Parathyroid adenoma (tissue), 2 donors: Measurements from ENCODE around the gene TANC1.

Experiments
- H2AFZ ChIP-seq: fragments of 300-600 bp; sonication (generic); one replicate; pipeline ENCODE4 v1.7.0; 2017; ENCODE audit warnings: antibody characterized with exemption, mild to moderate bottlenecking
- H3K27ac ChIP-seq: fragments of 300-600 bp; sonication (generic); one replicate; pipeline ENCODE4 v1.7.0; 2017
- H3K27me3 ChIP-seq: fragments of 300-600 bp; sonication (generic); one replicate; pipeline ENCODE4 v1.7.0; 2017; ENCODE audit warnings: low read length; ENCODE audit not compliant: control insufficient read depth, insufficient read depth
- H3K36me3 ChIP-seq: fragments of 300-600 bp; sonication (generic); one replicate; pipeline ENCODE4 v1.7.0; 2017; ENCODE audit warnings: low read length; ENCODE audit not compliant: control insufficient read depth, insufficient read depth
- H3K4me1 ChIP-seq: fragments of 300-600 bp; sonication (generic); one replicate; pipeline ENCODE4 v1.7.0; 2017; ENCODE audit warnings: control low read depth
- H3K4me2 ChIP-seq: fragments of 300-600 bp; sonication (generic); one replicate; pipeline ENCODE4 v1.7.0; 2017; ENCODE audit warnings: low read length
- H3K4me3 ChIP-seq: fragments of 300-600 bp; sonication (generic); one replicate; pipeline ENCODE4 v1.7.0; 2017; ENCODE audit warnings: low read depth, low read length
- H3K79me2 ChIP-seq: fragments of 300-600 bp; sonication (generic); one replicate; pipeline ENCODE4 v1.7.0; 2017; ENCODE audit warnings: control low read depth
- H3K9ac ChIP-seq: fragments of 300-600 bp; sonication (generic); one replicate; pipeline ENCODE4 v1.7.0; 2017; ENCODE audit warnings: mild to moderate bottlenecking
- H3K9me3 ChIP-seq: fragments of 300-600 bp; sonication (generic); one replicate; pipeline ENCODE4 v1.7.0; 2017; ENCODE audit warnings: low read length; ENCODE audit not compliant: control insufficient read depth
- TF ChIP-seq, protein P1 (sequence below): fragments of 300-600 bp; sonication (generic); IDR thresholded peaks from one replicate; pipeline ENCODE4 v1.7.0; 2017; ENCODE audit warnings: antibody characterized with exemption, mild to moderate bottlenecking
- donor health status: primary hyperparathyroidism.

TANC1 gene

DNA sequence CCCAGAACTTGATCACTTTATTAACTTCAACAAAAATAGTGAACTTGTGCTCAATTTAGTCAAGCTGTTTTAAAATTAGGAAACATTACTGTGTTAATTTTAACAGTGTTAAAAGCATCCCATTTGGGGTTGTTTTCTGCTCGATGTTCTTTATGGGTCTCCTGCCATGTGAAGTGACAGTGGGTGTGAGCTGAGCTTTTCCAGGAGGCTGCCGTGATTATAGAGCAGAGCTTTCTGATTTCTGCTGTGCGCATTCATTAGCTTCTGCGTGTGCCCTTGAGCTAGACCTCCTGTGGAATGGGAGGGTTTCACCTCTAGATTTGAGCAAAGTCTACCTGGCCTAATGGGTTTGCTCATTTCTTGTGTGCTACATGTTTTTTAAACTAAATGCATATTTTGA is 196.6 kb downstream of the TANC1 start:
- Histone ChIP-seq H3K79me2 (no peaks in the 10 kb centered on the region), H3K9ac (no peak overlapping the region), H2AFZ (no peak overlapping the region), H3K4me3 (no peak overlapping the region), H3K36me3 (no peaks in the 10 kb centered on the region), H3K27ac (no peak overlapping the region), H3K9me3 (no peaks in the 10 kb centered on the region), H3K4me2 (no peak overlapping the region), H3K4me1 (no peaks in the 10 kb centered on the region), H3K27me3 (no peaks in the 10 kb centered on the region)
- TF ChIP-seq, protein P1, sequence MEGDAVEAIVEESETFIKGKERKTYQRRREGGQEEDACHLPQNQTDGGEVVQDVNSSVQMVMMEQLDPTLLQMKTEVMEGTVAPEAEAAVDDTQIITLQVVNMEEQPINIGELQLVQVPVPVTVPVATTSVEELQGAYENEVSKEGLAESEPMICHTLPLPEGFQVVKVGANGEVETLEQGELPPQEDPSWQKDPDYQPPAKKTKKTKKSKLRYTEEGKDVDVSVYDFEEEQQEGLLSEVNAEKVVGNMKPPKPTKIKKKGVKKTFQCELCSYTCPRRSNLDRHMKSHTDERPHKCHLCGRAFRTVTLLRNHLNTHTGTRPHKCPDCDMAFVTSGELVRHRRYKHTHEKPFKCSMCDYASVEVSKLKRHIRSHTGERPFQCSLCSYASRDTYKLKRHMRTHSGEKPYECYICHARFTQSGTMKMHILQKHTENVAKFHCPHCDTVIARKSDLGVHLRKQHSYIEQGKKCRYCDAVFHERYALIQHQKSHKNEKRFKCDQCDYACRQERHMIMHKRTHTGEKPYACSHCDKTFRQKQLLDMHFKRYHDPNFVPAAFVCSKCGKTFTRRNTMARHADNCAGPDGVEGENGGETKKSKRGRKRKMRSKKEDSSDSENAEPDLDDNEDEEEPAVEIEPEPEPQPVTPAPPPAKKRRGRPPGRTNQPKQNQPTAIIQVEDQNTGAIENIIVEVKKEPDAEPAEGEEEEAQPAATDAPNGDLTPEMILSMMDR = no peak

DNA sequence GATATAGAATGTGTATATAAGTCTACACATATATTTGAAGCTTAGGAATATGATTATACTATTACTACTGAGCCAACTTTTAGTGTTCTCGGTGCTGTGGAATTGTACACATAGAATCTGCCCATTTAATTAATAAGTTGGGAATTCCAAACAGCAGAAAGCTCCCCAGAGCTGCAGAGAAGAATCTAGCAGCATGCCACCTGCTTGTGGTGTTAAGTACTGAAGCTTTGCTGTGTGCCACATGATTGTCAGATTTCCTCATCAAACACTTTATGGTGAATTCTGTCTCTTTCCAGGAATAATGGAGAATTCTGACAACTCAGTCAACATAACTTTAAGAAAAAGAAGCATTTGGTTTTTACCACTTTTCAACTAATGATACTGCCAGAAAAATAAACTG is 200.3 kb downstream of the TANC1 start:
- Histone ChIP-seq H3K79me2 (no peaks in the 10 kb centered on the region), H2AFZ (no peak overlapping the region), H3K4me2 (no peak overlapping the region), H3K4me1 (no peaks in the 10 kb centered on the region), H3K27ac (no peak overlapping the region), H3K9ac (no peak overlapping the region), H3K36me3 (no peaks in the 10 kb centered on the region), H3K27me3 (no peaks in the 10 kb centered on the region), H3K4me3 (no peak overlapping the region), H3K9me3 (no peaks in the 10 kb centered on the region)
- TF ChIP-seq, protein P1 = no peak

DNA sequence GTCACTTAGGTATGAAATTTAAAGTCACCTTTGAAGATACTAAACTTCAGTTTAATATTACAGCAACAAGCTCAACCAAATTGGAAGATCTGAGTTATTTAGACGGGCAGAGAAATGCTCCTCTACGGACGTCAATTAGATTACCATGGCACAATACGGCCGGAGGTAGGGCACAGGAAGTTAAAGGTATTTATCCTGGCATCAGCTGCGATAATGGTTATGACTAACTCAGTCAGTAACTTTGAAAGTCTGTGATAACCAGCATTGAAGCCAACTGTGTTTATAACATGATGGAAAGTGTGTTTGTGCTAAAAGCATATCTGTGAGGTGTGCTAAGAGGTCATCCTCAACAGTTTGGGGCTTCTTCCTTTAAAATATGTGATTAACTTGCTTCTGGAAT is 200.7 kb downstream of the TANC1 start:
- no peaks in the 10 kb centered on the region for H3K4me1 ChIP-seq
- no peaks in the 10 kb centered on the region for H3K27me3 ChIP-seq
- TF ChIP-seq, protein P1 = no peak
- H3K9me3 ChIP-seq = no peaks in the 10 kb centered on the region
- no peaks in the 10 kb centered on the region for H3K79me2 ChIP-seq
- no peak overlapping the region for H2AFZ ChIP-seq
- no peak overlapping the region for H3K9ac ChIP-seq
- H3K4me2 ChIP-seq = no peak overlapping the region
- no peak overlapping the region for H3K27ac ChIP-seq
- no peaks in the 10 kb centered on the region for H3K36me3 ChIP-seq
- H3K4me3 ChIP-seq = no peak overlapping the region

DNA sequence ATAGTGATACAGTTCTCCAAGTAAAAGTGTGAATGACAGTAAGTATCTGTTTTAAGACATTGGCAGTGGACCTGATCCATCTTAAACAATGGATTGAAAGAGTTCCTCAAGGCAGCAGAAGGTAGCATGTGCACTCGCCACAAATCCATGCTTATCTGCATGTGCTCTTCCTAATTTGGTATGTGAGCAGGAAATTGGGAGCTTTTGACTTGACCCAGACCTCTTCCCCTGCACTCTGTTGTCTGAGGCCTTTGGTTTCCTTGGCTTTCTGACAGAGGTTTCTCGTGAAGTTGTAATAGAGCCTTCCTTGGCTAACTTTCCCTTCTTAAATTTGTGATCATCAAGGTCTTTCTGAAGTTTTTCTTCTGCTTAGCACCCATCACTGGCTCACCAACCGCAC is 204.0 kb downstream of the TANC1 start:
- no peaks in the 10 kb centered on the region for H3K36me3 ChIP-seq
- H2AFZ ChIP-seq = no peak overlapping the region
- no peak overlapping the region for H3K27ac ChIP-seq
- no peak overlapping the region for H3K9ac ChIP-seq
- TF ChIP-seq, protein P1 = no peak
- no peaks in the 10 kb centered on the region for H3K27me3 ChIP-seq
- H3K4me1 ChIP-seq = peaks cover 8% of the 10 kb centered on the region
- H3K4me2 ChIP-seq = no peak overlapping the region
- no peaks in the 10 kb centered on the region for H3K79me2 ChIP-seq
- no peak overlapping the region for H3K4me3 ChIP-seq
- H3K9me3 ChIP-seq = no peaks in the 10 kb centered on the region

DNA sequence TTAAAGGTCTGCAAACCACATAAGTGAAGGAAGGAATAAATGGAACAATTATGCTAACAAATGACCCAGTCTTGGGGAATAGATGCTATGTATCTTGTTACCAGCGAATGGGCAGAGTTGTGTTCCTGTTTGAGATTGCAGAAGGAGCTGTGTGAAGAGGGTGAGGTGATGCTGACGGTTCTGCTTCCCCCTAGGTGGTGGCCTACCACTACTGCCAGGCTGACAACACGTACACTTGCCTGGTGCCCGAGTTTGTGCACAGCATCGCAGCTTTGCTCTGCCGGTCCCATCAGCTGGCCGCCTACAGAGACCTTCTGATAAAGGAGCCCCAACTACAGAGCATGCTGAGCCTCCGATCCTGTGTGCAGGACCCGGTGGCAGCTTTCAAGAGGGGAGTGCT is 206.3 kb downstream of the TANC1 start:
- TF ChIP-seq, protein P1 = no peak
- Histone ChIP-seq H3K27ac (no peak overlapping the region), H3K36me3 (no peaks in the 10 kb centered on the region)

More for the DNA sequence above, 206.3 kb downstream of the TANC1 start:
- H2AFZ ChIP-seq = no peak overlapping the region
- H3K27me3 ChIP-seq = no peaks in the 10 kb centered on the region
- no peak overlapping the region for H3K4me2 ChIP-seq
- peaks cover 8% of the 10 kb centered on the region for H3K4me1 ChIP-seq
- H3K79me2 ChIP-seq = no peaks in the 10 kb centered on the region
- H3K4me3 ChIP-seq = no peak overlapping the region
- H3K9ac ChIP-seq = no peak overlapping the region
- H3K9me3 ChIP-seq = no peaks in the 10 kb centered on the region
